ENCODE results near the gene PCK2.

PCK2 gene

GRCh38 chr14:24054646-24055045 is 39.5 kb upstream of the PCK2 start:
- H3K36me3 ChIP-seq (ENCODE audit: control insufficient read depth in 5 of 5, insufficient read depth in 5 of 5, low read length in 5 of 5): no peaks in the 10 kb centered on the region
- no peaks in the 10 kb centered on the region for H3K9me3 ChIP-seq (ENCODE audit: control insufficient read depth in 5 of 5, low read length in 5 of 5)
- H3K27me3 ChIP-seq (ENCODE audit: control insufficient read depth in 5 of 5, insufficient read depth in 4 of 5, low read length in 5 of 5): peaks cover 0 to 10% (median 3%) of the 10 kb centered on the region in 5 donors
- no peak overlapping the region for H3K4me3 ChIP-seq (ENCODE audit: low read depth in 1 of 5, low read length in 5 of 5)
- H3K4me1 ChIP-seq (ENCODE audit: control insufficient read depth in 5 of 5, insufficient read depth in 5 of 5, low read length in 5 of 5): peaks cover 0 to 19% (median 17%) of the 10 kb centered on the region in 5 donors
- H3K9ac ChIP-seq (ENCODE audit: low read length in 5 of 5): no peak overlapping the region
- H3K27ac ChIP-seq (ENCODE audit: low read depth, low read length): no peak overlapping the region

DNA sequence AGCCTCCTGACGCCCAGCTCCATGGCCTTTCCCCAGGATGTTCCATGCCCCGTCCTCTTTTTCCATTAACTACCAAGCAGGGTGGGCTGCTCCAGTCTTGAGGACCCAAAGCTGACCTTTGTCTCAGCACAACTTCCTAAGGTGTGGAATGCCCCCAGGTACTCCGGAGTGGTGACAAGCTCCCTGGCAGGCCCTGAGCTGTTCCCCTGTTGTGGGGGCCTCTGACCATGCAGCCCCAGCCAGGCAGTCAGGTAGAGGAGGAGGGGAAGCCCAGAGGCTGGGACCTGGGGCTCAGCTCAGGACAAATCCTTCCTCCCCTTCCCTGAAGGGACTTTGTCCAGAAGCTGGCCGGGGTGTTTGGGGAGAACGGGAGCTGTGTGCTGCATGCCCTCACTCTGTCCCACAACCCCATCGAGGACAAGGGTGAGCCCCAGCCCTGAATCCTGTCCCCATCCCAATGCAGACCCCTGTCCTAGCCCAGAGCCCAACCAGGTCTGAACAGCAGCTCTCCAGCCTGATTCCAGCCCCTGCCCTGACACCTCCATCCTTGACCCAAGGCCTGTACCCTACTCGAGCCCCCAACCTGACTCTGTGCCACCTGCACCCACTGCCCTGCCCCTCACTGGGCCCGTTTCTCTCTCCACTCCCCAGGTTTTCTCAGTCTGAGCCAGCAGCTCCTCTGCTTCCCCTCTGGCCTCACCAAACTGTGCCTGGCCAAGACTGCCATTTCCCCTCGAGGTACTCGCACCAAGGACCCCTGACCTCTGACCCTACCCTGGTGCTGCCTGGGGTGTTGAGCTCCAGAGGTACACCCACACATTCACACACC is 37.9 kb upstream of the PCK2 start:
- Histone ChIP-seq H3K4me1 (ENCODE audit: control insufficient read depth in 5 of 5, insufficient read depth in 5 of 5, low read length in 5 of 5) (peaks cover 0 to 17% (median 16%) of the 10 kb centered on the region in 5 donors), H3K9ac (ENCODE audit: low read length in 5 of 5) (no peak overlapping the region), H3K36me3 (ENCODE audit: control insufficient read depth in 5 of 5, insufficient read depth in 5 of 5, low read length in 5 of 5) (no peaks in the 10 kb centered on the region), H3K27me3 (ENCODE audit: control insufficient read depth in 5 of 5, insufficient read depth in 4 of 5, low read length in 5 of 5) (peaks cover 0 to 10% (median 3%) of the 10 kb centered on the region in 5 donors), H3K9me3 (ENCODE audit: control insufficient read depth in 5 of 5, low read length in 5 of 5) (no peaks in the 10 kb centered on the region), H3K27ac (ENCODE audit: low read depth, low read length) (no peak overlapping the region), H3K4me3 (ENCODE audit: low read depth in 1 of 5, low read length in 5 of 5) (no peak overlapping the region)

GRCh38 chr14:24056800-24057184 is 37.3 kb upstream of the PCK2 start:
- no peak overlapping the region for H3K27ac ChIP-seq (ENCODE audit: low read depth, low read length)
- peaks cover 0 to 11% (median 10%) of the 10 kb centered on the region in 5 donors for H3K4me1 ChIP-seq (ENCODE audit: control insufficient read depth in 5 of 5, insufficient read depth in 5 of 5, low read length in 5 of 5)
- H3K36me3 ChIP-seq (ENCODE audit: control insufficient read depth in 5 of 5, insufficient read depth in 5 of 5, low read length in 5 of 5): no peaks in the 10 kb centered on the region
- no peaks in the 10 kb centered on the region for H3K9me3 ChIP-seq (ENCODE audit: control insufficient read depth in 5 of 5, low read length in 5 of 5)
- H3K4me3 ChIP-seq (ENCODE audit: low read depth in 1 of 5, low read length in 5 of 5): no peak overlapping the region
- no peak overlapping the region for H3K9ac ChIP-seq (ENCODE audit: low read length in 5 of 5)
- H3K27me3 ChIP-seq (ENCODE audit: control insufficient read depth in 5 of 5, insufficient read depth in 4 of 5, low read length in 5 of 5): peaks cover 0 to 10% (median 3%) of the 10 kb centered on the region in 5 donors

- H3K36me3 ChIP-seq (ENCODE audit: control insufficient read depth in 5 of 5, insufficient read depth in 5 of 5, low read length in 5 of 5): no peaks in the 10 kb centered on the region
- peaks cover 0 to 7% (median 6%) of the 10 kb centered on the region in 5 donors for H3K4me1 ChIP-seq (ENCODE audit: control insufficient read depth in 5 of 5, insufficient read depth in 5 of 5, low read length in 5 of 5)
- H3K9me3 ChIP-seq (ENCODE audit: control insufficient read depth in 5 of 5, low read length in 5 of 5): no peaks in the 10 kb centered on the region
- no peak overlapping the region for H3K9ac ChIP-seq (ENCODE audit: low read length in 5 of 5)
- no peak overlapping the region for H3K4me3 ChIP-seq (ENCODE audit: low read depth in 1 of 5, low read length in 5 of 5)
- H3K27ac ChIP-seq (ENCODE audit: low read depth, low read length): no peak overlapping the region
- H3K27me3 ChIP-seq (ENCODE audit: control insufficient read depth in 5 of 5, insufficient read depth in 4 of 5, low read length in 5 of 5): peaks cover 0 to 10% (median 3%) of the 10 kb centered on the region in 5 donors
Observed at GRCh38 chr14:24057271-24057670, 36.8 kb upstream of the PCK2 start.

DNA sequence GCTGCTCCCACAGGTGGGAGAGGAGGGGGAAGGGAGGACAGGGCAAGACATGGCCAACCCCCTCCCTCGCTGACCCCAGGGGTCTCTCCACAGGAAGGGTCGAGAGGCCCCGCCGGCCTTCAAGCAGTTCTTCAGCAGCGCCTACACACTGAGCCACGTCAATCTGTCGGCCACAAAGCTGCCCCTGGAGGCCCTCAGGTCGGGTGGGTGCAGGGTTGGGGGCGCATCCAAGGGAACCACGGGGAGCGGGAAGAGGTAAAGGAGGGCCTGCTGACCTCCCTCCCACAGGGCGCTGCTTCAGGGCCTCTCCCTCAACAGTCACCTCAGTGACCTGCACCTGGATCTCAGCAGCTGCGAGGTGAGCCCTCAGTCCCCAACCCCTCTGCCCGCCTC is 36.2 kb upstream of the PCK2 start:
- H3K27ac ChIP-seq (ENCODE audit: low read depth, low read length): no peak overlapping the region
- H3K4me1 ChIP-seq (ENCODE audit: control insufficient read depth in 5 of 5, insufficient read depth in 5 of 5, low read length in 5 of 5): peaks cover 0 to 1% (median 0%) of the 10 kb centered on the region in 5 donors
- H3K4me3 ChIP-seq (ENCODE audit: low read depth in 1 of 5, low read length in 5 of 5): no peak overlapping the region
- H3K27me3 ChIP-seq (ENCODE audit: control insufficient read depth in 5 of 5, insufficient read depth in 4 of 5, low read length in 5 of 5): peaks cover 0 to 10% (median 3%) of the 10 kb centered on the region in 5 donors
- H3K36me3 ChIP-seq (ENCODE audit: control insufficient read depth in 5 of 5, insufficient read depth in 5 of 5, low read length in 5 of 5): no peaks in the 10 kb centered on the region
- no peak overlapping the region for H3K9ac ChIP-seq (ENCODE audit: low read length in 5 of 5)
- H3K9me3 ChIP-seq (ENCODE audit: control insufficient read depth in 5 of 5, low read length in 5 of 5): no peaks in the 10 kb centered on the region

DNA sequence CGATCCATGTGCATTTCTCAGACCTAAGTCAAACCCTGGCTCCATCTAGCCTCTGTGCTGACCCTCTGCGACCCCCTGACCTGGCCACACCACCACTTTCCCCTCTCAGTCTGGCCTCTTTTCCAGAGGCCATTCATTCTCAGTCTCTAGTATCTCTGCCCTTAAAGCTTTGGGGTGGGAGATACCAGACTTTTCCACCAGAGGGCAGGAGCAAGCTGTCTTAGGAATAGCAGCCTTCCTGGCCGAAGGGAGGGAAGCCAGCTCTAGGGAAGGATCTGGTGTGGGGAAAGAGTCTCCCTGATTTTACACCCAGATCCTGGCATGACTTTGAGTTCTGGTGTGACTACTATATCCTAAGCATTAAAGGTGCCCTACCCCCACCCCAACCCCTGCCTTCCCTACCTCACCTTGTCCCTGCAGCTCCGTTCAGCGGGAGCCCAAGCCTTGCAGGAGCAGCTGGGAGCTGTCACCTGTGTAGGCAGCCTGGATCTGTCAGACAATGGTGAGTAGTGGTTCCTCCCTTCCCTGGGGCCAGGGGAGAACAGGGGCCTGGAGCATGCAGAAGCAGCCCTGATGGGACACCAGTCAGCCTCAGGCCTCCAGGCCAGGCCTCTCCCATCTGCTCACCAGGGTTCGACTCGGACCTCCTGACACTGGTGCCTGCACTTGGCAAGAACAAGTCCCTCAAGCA is 35.7 kb upstream of the PCK2 start:
- Histone ChIP-seq H3K4me1 (ENCODE audit: control insufficient read depth in 5 of 5, insufficient read depth in 5 of 5, low read length in 5 of 5) (no peaks in the 10 kb centered on the region), H3K9ac (ENCODE audit: low read length in 5 of 5) (no peak overlapping the region), H3K36me3 (ENCODE audit: control insufficient read depth in 5 of 5, insufficient read depth in 5 of 5, low read length in 5 of 5) (no peaks in the 10 kb centered on the region), H3K27me3 (ENCODE audit: control insufficient read depth in 5 of 5, insufficient read depth in 4 of 5, low read length in 5 of 5) (peaks cover 0 to 10% (median 3%) of the 10 kb centered on the region in 5 donors), H3K4me3 (ENCODE audit: low read depth in 1 of 5, low read length in 5 of 5) (no peak overlapping the region), H3K27ac (ENCODE audit: low read depth, low read length) (no peak overlapping the region), H3K9me3 (ENCODE audit: control insufficient read depth in 5 of 5, low read length in 5 of 5) (no peaks in the 10 kb centered on the region)

GRCh38 chr14:24058951-24059475 is 35.1 kb upstream of the PCK2 start:
- Histone ChIP-seq H3K9ac (ENCODE audit: low read length in 5 of 5) (no peak overlapping the region), H3K4me1 (ENCODE audit: control insufficient read depth in 5 of 5, insufficient read depth in 5 of 5, low read length in 5 of 5) (no peaks in the 10 kb centered on the region), H3K36me3 (ENCODE audit: control insufficient read depth in 5 of 5, insufficient read depth in 5 of 5, low read length in 5 of 5) (no peaks in the 10 kb centered on the region), H3K9me3 (ENCODE audit: control insufficient read depth in 5 of 5, low read length in 5 of 5) (no peaks in the 10 kb centered on the region), H3K27ac (ENCODE audit: low read depth, low read length) (no peak overlapping the region), H3K4me3 (ENCODE audit: low read depth in 1 of 5, low read length in 5 of 5) (no peak overlapping the region), H3K27me3 (ENCODE audit: control insufficient read depth in 5 of 5, insufficient read depth in 4 of 5, low read length in 5 of 5) (peaks cover 0 to 5% (median 3%) of the 10 kb centered on the region in 5 donors)

- Histone ChIP-seq H3K36me3 (ENCODE audit: control insufficient read depth in 5 of 5, insufficient read depth in 5 of 5, low read length in 5 of 5) (no peaks in the 10 kb centered on the region), H3K9me3 (ENCODE audit: control insufficient read depth in 5 of 5, low read length in 5 of 5) (no peaks in the 10 kb centered on the region), H3K4me1 (ENCODE audit: control insufficient read depth in 5 of 5, insufficient read depth in 5 of 5, low read length in 5 of 5) (peaks cover 0 to 2% (median 0%) of the 10 kb centered on the region in 5 donors), H3K27ac (ENCODE audit: low read depth, low read length) (no peak overlapping the region), H3K27me3 (ENCODE audit: control insufficient read depth in 5 of 5, insufficient read depth in 4 of 5, low read length in 5 of 5) (peaks cover 0 to 3% (median 0%) of the 10 kb centered on the region in 5 donors), H3K9ac (ENCODE audit: low read length in 5 of 5) (no peak overlapping the region), H3K4me3 (ENCODE audit: low read depth in 1 of 5, low read length in 5 of 5) (no peak overlapping the region)
Observed at GRCh38 chr14:24059841-24060388, 34.2 kb upstream of the PCK2 start.

DNA sequence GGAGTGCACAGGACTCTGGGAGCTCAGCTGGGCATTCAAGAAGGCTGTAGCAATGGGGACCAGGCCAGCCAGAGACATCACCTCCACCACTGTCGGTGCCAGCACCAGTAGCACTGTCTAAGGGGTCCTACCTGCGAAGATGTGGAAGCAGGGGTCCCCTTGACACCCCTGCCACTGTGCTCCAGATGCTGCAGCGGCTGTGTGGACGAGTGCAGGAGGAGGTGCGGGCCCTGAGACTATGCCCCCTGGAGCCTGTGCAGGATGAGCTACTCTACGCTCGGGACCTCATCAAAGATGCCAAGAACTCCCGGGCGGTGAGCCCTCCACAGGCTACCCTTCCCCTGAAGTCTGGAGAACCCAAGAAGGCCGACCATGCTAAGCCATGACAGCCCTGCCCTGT is 33.7 kb upstream of the PCK2 start:
- Histone ChIP-seq H3K9ac (ENCODE audit: low read length in 5 of 5) (no peak overlapping the region), H3K36me3 (ENCODE audit: control insufficient read depth in 5 of 5, insufficient read depth in 5 of 5, low read length in 5 of 5) (no peaks in the 10 kb centered on the region), H3K4me1 (ENCODE audit: control insufficient read depth in 5 of 5, insufficient read depth in 5 of 5, low read length in 5 of 5) (peaks cover 0 to 2% (median 0%) of the 10 kb centered on the region in 5 donors), H3K27ac (ENCODE audit: low read depth, low read length) (no peak overlapping the region), H3K9me3 (ENCODE audit: control insufficient read depth in 5 of 5, low read length in 5 of 5) (no peaks in the 10 kb centered on the region), H3K27me3 (ENCODE audit: control insufficient read depth in 5 of 5, insufficient read depth in 4 of 5, low read length in 5 of 5) (peaks cover 0 to 3% (median 0%) of the 10 kb centered on the region in 5 donors), H3K4me3 (ENCODE audit: low read depth in 1 of 5, low read length in 5 of 5) (no peak overlapping the region)

All from subcutaneous abdominal adipose tissue (tissue), 5 donors.